ENCODE results near the gene CDCA3.
"Not testable (repeated sequence)": the region's sequence is repeated elsewhere in the genome, so short reads cannot be mapped to it uniquely, and the experiment has no call there.

The CDCA3 gene

DNA sequence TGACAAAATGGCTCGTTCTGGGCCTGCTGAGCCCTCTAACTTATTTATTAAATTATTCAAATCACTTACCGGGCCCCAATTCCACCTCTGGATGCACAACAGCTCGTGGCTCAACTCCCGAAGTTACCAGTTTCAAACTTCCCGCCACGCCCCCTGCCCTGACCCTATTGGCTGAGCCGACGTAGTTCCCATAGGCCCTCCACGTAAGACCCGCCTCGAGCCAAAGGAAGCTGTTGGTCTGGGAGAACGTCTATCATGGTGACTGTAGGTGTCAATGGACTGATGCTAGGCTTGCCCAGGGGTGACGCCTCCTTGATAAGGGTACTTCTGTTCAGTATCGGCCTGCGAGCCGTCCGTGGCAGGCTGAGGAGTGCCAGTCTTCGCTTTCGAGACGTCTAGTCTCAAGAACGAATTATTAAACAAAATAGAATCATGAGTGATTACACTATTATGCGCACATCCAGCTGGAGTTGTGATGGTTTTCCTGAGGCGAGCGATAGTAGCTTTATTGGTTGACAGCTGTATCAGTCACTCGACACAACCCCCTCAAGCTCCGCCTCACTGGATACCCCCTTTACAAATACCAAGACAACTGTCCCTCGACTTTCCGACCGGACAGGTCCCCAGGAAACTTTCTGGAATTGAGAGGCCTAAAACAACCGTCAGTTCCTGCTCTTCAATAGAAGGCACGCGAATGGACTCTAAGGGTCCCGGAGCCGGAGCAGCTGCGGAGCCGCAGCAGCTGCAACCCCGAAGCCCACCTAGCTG lies at the start of gene CDCA3:
TSS of gene CDCA3 (minus strand) at position 134 of the 768 bp plus-strand sequence. CDS start 334 bp downstream, outside the sequence.
- in situ Hi-C loops (cut with HindIII; ENCODE audit: low sequenced_read_pairs), result no loop called here

DNA sequence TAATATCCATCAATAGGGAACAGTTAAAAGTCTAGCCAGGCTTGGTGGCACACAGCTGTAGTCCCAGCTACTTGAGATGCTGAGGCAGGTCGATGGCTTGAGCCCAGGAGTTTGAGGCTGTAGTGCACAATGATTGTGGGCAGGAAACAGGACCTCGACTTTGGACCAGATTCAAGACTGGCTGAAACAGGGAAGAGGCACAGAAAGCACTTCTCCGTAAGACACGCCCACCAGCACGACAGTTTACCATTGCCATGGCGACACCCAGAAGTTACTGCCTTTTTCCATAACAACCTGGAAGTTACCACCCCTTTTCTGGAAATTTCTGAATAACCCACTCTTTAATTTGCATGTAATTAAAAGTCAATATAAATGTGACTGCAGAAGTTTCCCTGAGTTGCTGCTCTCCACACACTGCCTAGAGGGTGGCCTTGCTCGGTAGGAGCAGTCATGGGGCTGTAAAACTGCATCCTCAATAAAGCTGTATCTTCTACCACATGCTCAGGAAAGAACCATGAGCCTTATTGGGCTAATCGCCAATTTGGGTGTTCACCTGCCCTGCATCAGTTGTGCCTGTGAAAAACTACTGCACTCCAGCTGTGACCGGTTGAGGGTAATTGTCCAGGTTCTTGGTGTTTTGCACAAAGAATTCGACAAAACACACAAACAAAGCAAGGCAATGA lies 48.9 kb upstream of the CDCA3 start:
- in situ Hi-C loops (cut with HindIII; ENCODE audit: low sequenced_read_pairs), result no loop called here

DNA sequence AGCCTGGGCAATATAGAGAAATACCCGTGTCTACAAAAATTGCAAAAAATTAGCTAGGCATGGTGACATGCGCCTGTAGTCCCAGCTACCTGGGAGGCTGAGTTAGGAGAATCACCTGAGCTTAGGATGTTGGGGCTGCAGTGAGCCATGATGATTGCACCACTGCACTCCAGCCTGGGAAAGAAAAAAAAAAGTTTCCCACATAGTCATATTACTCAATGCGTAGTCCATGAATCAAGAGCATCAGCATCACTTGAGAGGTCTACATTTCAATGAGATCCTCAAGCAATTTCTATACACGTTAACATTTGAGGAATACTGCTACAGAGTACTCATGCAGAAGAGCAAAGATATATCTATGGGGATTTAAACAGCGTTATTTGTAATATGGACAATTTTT lies 48.3 kb upstream of the CDCA3 start:
- in situ Hi-C loops (cut with HindIII; ENCODE audit: low sequenced_read_pairs), result no loop called here

DNA sequence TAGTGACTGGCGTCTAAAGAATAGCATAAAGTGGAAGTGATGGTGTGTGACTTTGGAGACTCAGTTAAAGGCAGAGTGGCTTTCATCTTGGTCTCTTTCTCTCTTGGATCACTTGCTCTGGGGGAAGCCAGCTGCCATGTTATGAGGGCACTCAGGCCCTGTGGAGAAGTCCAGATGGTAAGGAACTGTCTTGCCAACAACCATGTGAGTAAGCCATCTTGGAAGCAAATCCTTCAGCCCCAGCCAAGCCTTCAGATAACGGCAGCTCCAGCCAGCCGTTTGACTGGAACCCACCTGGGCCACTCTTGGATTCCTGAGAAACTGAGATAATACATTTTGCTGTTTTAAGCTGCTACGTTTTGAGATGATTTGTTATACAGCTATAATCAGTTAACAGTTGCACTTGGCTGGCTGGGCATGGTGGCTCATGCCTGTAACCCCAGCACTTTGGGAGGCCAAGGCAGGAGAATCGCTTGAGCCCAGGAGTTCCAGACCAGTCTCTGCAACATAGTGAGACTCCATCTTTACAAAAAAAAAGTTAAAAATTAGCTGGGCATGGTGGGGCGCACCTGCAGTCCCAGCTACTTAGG lies 45.9 kb upstream of the CDCA3 start:
- in situ Hi-C loops (cut with HindIII; ENCODE audit: low sequenced_read_pairs), result no loop called here

DNA sequence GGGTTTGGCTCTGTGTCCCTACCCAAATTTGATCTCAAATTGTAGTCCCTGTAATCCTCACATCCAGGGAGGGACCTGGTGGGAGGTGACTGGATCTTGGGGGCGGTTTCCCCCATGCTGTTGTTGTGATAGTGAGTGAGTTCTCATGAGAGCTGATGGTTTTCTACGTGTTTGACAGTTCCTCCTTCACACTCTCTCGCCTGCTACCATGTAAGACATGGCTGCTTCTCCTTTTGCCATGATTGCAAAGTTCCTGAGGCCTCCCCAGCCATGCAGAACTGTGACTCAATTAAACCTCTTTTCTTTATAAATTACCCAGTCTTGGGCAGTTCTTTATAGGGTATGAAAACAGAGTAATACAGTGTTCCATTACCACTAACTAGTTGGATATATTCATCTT lies 43.2 kb upstream of the CDCA3 start:
- in situ Hi-C loops (cut with HindIII; ENCODE audit: low sequenced_read_pairs), result no loop called here

DNA sequence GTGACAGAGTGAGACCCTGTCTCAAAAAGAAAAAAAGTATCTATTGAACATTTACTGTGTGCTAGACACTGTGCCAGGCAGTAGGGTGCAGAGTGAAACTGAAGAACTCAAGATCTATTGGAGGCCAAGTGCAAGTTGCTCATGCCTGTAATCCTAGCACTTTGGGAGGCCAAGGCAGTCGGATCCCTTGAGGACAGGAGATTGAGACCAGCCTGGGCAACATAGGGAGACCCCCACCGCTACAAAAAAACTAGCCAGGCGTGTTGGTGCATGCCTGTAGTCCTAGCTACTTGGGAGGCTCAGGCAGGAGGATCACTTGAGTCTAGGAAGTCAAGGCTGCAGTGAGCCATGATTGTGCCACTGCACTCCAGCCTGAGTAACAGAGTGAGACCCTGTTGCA lies 41.6 kb upstream of the CDCA3 start:
- in situ Hi-C loops (cut with HindIII; ENCODE audit: low sequenced_read_pairs), result not testable (repeated sequence)

DNA sequence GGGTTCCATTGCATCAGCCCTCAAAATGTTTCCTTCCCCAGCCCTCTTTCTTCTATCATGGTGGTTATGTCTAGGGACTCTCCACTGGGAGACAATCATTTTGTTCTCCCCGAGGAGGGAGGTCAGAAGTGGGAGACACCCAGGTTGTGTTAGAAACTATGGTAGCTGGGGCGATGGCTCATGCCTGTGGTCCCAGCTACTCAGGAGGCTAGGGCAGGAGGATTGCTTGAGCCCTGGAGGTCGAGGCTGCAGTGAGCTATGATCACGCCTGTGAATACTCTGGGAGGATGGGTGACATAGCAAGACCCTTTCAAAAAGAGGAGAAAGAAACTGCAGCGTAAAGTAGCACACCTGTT lies 40.5 kb upstream of the CDCA3 start:
- in situ Hi-C loops (cut with HindIII; ENCODE audit: low sequenced_read_pairs), result no loop called here

DNA sequence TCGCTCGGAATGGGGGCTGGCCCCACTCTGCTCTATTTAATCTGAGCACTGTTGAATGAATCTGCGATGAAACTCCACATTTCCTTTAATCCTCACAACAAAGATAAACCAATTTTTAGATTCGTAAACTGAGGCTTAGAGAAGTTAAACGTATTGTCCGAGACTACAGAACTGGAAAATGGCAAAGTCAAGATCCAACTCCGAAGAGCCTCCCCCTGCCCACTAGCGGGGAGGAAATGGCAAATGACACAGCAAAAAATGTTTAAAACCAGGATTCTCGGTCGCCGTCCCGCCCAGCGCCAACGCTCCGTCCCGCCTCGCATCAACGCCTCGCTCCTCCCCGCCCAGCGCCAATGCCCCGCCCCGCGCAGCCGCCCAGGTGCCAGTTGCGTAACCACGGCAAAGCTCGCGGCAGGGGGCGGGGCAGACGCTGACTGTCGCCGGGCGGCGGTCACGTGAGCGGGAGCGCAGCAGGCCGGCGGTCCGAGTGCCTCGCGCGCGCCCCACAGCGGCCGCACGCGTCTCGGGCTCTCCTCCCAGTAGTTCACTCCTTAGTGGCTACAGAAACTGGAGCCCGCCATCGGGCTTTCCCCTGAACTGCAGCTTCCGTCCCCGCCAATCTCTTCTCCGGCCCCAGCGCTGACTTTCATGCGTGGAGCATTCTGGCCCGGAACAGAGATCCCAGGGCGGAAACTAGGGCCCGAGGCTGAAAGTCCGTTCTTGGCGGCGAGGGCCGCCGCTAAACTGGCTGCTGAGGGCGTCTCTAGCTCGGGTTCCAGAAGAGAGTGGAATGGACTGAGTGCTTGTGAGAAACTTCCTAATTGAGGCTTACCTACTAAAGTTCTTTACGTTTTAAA lies 39.9 kb upstream of the CDCA3 start:
- in situ Hi-C loops (cut with HindIII; ENCODE audit: low sequenced_read_pairs), result no loop called here

DNA sequence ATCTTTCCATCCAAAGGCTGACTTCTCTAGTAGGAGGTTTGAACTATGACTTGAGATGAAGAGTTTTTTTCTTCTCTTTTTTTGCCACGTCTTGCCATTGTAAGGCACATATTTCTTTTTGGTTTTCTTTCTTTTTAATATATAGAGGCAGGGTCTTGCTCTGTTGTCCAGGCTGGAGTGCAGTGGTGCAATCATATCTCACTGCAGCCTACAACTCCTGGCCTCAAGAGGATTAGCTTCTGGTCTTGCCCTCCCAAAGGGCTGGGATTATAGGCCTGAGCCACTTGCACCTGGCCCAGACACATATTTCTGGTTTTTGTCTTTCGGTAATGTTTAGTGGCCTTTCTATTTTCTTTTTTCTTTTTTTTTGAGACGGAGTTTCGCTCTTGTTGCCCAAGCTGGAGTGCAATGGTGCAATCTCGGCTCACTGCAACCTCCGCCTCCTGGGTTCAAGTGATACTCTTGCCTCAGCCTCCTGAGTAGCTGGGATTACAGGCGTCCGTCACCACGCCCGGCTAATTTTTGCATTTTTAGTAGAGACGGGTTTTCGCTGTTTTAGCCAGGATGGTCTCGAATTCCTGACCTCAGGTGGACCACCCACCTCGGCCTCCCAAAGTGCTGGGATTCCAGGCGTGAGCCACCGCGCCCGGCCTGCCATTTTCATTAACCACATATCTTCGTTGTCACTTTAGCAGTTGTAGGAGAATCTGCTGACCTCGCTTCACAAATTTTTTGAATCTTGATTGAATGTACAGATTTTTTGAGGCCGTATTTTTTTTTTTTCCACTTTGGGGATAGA lies 38.9 kb upstream of the CDCA3 start:
- in situ Hi-C loops (cut with HindIII; ENCODE audit: low sequenced_read_pairs), result loop anchor here (5.0 kb wide), 1 partner anchor 37 kb away; the partner anchor contains the start of gene ATN1

DNA sequence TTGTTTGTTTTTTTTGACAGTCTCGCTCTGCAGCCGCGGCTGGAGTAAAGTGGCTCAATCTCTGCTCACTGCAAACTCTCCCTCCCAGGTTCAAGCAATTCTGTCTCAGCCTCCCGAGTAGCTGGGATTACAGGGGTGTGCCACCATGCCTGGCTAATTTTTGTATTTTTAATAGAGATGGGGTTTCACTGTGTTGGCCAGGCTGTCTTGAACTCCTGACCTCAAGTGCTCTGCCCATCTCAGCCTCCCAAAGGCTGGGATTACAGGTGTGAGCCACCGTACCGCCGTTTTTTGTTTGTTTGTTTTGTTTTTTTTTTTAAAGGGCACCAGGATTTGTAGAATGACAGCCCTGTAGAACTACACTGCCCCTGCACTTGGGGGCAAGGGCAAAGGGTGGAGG lies 37.7 kb upstream of the CDCA3 start:
- in situ Hi-C loops (cut with HindIII; ENCODE audit: low sequenced_read_pairs), result loop anchor here (5.0 kb wide), 1 partner anchor 39 kb away; the partner anchor contains the start of gene ATN1

DNA sequence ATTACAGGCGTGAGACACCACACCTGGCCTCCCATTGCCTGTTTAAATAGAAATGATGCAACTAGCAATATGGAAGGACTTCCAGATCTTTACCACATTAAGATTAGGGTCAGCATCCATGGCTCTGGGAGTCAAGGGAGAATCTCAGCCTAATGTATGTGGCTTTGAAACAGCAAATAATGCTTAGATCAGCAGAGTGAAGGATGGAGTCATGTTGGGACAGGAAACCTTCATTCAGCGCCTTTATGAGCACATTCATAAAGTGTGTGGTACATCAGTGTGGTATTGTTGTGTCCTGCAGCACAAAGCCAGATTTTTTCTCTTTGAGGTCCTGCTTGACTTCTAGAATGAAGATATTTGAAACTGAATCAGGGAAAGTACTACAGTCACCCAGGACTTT lies 37.3 kb upstream of the CDCA3 start:
- in situ Hi-C loops (cut with HindIII; ENCODE audit: low sequenced_read_pairs), result loop anchor here (5.0 kb wide), 1 partner anchor 39 kb away; the partner anchor contains the start of gene ATN1

DNA sequence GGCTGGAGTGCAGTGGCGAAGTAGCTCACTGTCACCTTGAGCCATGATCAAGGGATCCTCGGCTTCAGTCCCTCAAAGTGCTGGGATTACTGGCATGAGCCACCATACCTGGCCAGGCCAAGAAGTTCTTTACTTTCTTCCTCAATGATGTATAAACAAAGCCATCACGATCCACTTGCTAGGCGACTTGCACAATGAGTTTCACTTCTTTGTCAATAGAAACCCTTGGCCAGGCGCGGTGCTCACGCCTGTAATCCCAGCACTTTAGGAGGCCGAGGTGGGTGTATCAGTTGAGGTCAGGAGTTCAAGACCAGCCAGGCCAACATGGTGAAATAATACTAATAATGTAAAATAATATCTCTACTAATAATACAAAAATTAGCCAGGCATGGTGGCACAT lies 36.4 kb upstream of the CDCA3 start:
- in situ Hi-C loops (cut with HindIII; ENCODE audit: low sequenced_read_pairs), result loop anchor here (5.0 kb wide), 1 partner anchor 40 kb away; the partner anchor contains the start of gene ATN1

DNA sequence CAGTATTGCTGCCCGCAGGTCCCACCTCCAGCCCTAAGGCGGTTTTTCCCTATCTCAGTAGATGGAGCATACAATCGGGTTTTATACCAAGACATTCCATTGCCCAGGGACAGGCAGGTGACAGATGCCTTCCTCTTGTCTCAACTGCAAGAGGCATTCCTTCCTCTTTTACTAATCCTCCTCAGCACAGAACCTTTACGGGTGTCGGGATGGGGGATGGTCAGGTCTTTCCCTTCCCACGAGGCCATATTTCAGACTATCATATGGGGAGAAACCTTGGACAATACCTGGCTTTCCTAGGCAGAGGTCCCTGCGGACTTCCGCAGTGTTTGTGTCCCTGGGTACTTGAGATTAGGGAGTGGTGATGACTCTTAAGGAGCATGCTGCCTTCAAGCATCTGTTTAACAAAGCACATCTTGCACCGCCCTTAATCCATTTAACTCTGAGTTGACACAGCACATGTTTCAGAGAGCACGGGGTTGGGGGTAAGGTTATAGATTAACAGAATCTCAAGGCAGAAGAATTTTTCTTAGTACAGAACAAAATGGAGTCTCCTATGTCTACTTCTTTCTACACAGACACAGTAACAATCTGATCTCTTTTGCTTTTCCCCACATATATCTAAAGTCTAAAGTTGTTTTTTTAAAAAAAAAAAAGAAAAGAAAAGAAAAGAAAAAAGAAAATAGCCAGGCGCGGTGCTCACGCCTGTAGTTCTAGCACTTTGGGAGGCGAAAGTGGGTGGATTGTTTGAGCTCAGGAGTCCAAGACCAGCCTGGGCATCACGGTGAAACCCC lies 35.3 kb upstream of the CDCA3 start:
- in situ Hi-C loops (cut with HindIII; ENCODE audit: low sequenced_read_pairs), result loop anchor here (5.0 kb wide), 1 partner anchor 41 kb away; the partner anchor contains the start of gene ATN1

DNA sequence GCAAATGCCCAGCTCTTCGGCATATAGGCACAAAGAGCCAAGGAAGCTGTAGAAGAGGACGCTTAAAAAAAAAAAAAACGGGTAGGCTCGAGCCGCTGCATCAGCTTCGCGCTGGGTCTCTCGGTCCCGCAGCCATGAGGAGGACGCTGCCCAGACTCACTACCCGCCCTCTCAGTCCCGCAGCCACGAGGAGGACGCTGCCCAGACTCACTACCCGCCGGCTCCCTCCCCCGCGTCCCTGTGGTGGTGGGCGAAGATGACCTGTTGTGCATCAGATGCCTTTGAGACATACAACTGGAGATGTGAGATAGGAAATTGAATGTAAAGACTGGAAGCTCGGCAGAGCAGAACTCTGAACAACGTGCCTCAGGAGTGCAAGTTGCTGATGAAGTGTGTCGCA lies 33.5 kb upstream of the CDCA3 start:
- in situ Hi-C loops (cut with HindIII; ENCODE audit: low sequenced_read_pairs), result no loop called here

DNA sequence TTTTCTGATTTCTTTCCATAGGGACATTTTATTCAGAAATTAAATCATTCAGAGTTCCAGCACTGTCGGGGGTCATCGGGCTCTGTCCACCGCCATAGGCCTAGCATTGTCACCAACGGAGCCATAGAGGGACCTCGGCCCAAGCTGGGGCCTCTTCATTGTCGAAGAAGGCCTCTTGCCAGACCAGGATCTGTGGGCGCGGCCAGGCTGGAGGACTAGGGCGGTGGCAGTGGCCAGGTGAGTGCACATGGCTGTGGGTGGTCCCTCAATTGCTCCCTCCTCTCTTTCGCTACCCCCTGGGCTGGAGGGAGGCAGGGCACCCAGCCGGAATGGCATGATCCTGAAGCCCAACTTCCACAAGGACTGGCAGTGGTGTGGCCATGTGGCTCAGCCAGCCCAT lies 32.6 kb upstream of the CDCA3 start:
- in situ Hi-C loops (cut with HindIII; ENCODE audit: low sequenced_read_pairs), result no loop called here

DNA sequence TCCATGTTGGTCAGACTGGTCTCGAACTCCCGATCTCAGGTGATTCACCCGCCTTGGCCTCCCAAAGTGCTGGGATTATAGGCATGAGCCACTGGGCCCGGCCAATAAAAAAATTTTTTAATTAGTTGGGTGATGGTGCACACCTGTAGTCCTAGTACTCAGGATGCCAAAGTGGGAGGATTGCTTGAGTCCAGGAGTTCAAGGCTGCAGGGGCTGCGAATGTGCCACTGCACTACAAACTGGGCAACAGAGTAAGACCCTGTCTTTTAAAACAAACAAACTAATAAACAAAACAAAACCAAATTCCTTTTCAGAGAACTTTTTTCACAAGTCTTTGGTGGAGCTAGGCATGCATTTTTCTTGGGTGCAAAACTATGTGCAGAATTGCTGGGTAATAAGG lies 32.2 kb upstream of the CDCA3 start:
- in situ Hi-C loops (cut with HindIII; ENCODE audit: low sequenced_read_pairs), result no loop called here

DNA sequence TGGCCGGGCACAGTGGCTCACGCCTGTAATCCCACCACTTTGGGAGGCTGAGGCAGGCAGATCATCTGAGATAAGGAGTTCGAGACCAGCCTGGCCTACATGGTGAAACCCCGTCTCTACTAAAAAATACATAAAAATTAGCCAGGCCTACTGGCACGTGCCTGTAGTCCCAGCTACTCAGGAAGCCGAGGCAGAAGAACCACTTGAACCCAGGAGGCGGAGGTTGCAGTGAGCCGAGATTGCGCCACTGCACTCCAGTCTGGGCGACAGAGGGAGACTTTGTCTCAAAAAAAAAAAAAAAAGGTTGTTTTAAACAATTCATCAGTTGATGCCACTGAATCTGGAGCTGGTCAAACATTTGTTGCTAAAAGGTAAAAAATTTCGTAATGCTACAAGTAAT lies 28.7 kb upstream of the CDCA3 start:
- in situ Hi-C loops (cut with HindIII; ENCODE audit: low sequenced_read_pairs), result not testable (repeated sequence)

DNA sequence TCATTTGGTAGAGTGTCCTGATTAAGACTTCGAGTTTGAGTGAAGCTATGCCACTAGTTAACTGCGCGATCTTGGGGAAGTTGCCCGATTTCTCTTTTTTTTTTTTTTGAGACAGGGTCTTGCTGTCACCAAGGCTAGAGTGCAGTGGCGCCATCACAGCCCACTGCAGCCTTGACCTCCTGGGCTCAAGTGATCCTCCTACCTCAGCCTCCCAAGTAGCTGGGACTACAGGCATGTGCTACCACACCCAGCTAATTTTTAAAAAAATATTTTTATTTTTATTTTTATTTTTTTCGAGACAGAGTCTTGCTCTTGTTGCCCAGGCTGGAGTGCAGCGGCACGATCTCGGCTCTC lies 22.9 kb upstream of the CDCA3 start:
- in situ Hi-C loops (cut with HindIII; ENCODE audit: low sequenced_read_pairs), result not testable (repeated sequence)
